OCI-LY3 (cell line): ENCODE data around the gene FILIP1L.

Source experiments
- EZH2phosphoT487 ChIP-seq: fragments of 200-600 bp; shearing (Covaris generic); IDR thresholded peaks from 2 replicates; pipeline ENCODE4 v1.6.1; 2018; ENCODE audit warnings: antibody characterized with exemption, mixed run types, low read depth
- TF ChIP-seq, protein P1 (sequence below): fragments of 200-600, 300-600 bp; sonication (generic); IDR thresholded peaks from 2 replicates; pipeline ENCODE4 v1.5.1; 2014; ENCODE audit warnings: antibody characterized with exemption, low read length, low read depth

DNA sequence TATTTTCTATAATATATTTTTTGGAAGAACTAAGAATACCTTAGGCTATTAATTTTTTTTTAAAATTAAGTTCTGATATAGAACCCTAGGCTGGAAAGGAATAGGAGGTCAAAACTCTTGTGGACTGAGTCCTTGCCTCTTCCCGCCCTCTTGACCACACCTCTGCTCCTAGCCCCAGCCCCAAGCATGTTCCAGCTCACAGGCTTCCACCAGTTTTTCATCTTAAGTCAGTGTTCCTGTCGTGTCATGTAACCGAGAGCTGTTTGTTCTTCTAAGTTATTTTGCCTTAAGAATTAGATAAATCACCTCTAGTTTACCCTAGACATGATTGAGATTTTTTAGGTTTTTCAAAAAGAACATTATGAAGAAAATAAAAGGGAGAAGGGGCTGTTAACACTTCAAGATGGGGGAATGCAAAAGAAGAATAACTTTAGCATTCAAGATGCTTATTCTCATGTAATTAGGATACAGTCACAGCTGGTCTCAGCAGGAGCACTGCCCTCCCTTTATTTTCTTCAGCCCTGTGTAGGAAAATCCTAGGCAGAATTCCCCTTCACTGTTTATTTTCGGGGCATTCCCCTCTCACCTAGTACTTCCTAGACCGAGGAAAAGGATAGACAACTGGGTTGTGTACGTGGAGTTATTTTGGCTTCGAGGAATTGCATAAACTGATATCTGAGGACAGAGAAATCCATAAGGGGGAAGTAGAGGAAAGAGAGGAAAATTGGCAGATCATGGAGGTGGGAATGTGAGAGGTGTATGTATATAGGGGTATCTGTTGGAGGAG is 186.4 kb downstream of the FILIP1L start:
- TF ChIP-seq, protein P1, sequence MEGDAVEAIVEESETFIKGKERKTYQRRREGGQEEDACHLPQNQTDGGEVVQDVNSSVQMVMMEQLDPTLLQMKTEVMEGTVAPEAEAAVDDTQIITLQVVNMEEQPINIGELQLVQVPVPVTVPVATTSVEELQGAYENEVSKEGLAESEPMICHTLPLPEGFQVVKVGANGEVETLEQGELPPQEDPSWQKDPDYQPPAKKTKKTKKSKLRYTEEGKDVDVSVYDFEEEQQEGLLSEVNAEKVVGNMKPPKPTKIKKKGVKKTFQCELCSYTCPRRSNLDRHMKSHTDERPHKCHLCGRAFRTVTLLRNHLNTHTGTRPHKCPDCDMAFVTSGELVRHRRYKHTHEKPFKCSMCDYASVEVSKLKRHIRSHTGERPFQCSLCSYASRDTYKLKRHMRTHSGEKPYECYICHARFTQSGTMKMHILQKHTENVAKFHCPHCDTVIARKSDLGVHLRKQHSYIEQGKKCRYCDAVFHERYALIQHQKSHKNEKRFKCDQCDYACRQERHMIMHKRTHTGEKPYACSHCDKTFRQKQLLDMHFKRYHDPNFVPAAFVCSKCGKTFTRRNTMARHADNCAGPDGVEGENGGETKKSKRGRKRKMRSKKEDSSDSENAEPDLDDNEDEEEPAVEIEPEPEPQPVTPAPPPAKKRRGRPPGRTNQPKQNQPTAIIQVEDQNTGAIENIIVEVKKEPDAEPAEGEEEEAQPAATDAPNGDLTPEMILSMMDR: no peak
- TF ChIP-seq EZH2phosphoT487: no peak
